T follicular helper cell (primary cell): ENCODE measurements around the gene DLL3.
A peak's percentile ranks its signal among the peaks of the same experiment; 100 is the strongest.

ENCODE experiments used
- DNase-seq: peaks from one replicate; pipeline ENCODE4 v3.0.0-alpha.2; 2020; ENCODE audit warnings: low read depth

DLL3 gene

DNA sequence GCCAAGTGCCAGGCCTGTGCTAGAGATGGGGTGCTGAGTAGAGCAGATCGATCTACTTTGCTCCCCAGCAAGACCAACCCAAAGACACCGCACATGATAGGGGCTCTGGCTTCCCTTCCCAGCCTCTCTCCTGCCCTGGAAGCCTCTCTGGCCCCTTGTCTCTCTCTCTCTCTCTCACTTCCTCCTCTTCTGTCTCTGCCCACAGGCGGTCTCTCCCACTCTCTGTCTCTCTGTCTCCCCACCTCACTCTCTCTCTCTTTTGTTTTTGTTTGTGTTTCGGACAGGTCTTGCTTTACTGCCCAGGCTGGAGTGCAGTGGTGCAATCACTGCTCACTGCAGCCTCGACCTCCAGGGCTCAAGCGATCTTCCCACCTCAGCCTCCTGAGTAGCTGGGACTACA, 17.5 kb downstream of the DLL3 start:
- DNase-seq: no peak

DNA sequence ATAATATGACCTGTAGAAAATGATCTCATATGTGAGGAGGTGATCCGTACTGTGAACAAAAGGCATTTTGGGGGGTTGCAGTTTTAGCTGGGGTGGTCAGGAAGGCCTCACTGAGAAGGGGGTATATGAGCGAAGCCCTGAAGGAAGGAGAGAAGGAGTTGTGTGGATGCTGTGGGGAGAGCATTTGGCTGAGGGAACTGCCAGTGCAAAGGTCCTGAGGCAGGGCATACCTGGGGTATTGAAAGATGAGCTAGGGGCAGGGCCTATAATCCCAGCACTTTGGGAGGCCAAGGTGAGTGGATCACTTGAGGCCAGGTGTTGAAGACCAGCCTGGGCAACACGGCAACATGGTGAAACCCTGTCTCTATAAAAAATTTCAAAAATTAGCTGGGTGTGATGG, 18.7 kb downstream of the DLL3 start:
- DNase-seq: no peak

DNA sequence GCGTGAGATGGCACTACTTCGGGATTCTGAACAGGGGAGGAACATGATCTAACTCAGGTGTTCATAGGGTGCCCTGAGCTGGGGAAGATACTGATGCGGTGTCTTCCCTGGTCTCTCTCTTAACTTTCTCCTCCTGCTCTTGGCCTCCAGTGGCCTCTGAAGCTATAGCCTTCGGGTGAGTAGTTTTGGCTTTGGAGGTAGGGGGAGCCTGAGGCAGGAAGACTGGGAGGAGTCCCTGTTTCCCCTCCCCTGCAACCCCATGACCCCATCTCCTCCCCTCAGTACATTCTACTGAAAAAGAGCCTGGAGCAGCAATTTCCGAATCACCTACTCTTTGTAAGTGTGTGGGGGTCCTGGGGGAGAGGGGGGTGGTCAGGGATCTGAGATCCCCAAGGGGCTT, 19.7 kb downstream of the DLL3 start:
- no peak for DNase-seq

DNA sequence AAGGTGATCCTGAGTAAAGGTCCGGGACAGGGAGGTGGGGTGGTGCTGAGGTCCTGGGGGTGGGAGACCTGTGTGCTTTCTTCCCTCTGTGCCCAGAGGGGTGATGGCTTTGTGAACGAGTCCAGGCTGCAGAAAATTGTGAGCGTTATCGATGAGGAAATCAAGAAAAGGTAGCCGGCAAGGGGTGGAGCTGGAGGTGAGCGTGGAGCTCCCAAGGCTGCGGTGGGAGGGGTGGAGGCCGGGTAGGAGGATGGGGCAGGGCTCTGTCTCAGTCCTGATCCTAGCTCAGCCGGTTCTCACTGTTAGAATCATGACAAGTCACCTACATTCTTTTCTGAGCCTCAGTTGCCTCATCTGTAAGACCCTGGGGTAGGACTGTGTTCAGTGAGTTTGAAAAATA, 20.2 kb downstream of the DLL3 start:
- no peak for DNase-seq

DNA sequence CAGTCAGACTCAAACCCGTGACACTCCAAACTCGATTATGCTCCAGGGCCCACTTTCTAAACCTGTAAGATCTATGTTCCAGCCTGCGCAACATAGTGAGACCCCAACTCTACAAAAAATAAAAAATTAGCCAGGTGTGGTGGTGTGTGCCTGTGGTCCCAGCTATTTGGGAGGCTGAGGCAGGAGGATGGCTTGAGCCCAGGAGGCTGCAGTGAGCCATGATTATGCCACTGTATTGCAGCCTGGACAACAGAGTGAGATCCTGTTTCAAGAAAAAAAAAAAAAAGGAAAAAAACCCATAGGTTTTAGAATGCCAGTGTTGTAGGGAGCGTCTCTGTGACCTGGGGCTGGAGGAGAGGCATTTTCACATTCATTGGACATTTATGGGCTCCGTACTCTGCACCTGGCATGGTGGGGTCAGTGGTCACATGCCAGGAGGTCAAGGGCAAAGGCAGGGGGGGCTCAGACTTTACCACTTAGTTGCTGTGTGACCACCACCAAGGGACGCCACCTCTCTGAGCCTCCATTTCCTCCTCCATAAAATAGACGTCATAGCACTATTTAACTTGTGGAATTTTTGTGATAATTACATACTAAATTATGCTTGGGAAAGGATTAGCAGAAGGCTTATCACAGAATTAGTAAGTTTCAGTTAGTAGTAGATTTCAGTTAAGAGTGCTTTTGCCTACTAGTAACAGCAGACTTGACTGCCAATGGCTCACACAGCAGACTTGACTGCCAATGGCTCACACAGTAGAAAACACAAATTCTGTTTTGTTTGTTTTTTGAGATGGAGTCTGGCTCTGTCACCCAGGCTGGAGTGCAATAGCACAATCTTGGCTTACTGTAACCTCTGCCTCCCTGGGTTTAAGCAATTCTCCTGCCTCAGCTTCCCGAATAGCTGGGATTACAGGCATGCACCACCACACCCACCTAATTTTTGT, 22.1 kb downstream of the DLL3 start:
- DNase-seq: no peak

DNA sequence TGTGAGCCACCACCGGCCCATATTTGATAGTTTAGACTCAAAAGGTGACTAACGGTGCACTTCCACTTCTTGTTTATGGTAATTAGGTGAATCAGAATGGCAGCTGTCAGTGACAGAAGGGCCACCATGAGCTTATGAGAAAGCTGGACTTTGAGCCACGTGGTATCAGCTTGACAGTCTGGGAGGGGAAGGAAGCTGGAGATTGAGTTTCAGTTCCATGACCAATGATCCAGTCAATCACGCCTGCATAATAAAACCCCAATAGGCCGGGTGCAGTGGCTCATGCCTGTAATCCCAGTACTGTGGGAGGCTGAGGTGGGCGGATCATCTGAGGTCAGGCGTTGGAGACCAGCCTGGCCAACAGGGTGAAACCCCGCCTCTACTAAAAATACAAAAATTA, 25.7 kb downstream of the DLL3 start:
- no peak for DNase-seq

DNA sequence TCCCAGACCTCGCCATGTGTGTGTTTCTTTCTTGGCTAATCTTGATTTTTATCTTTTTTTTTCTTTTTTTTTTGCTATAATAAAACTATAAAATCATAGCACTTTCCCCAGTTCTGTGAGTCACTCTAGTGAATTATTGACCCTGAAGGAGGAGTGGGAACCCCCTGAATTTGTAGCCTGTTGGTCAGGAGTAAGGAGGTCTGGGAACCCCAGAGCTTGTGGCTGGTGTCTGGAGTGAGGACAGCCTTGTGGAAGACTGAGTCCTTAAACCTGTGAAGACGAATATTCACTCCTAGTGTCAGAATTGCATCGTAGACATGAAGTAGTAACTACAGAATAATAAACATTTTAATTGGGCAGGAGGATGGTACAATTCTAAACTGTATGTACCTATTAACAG, 26.5 kb downstream of the DLL3 start:
- no peak for DNase-seq

DNA sequence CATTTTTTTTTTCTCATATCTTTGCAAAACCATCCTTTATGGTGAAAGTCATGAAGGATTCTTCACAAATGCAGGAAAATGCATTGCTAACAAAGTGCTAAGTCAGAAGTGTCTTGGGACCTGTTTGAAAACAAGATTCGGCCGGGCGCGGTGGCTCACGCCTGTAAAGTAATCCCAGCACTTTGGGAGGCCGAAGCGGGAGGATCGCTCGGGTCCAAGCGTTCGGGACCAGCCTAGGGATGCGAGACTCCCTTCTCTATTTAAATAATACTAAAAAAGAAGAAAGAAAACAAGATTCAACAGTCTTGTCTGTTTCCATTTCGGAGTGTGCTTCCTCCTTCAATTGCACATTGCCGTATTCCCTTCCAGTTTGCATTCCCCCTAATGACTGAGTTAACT, 33.1 kb downstream of the DLL3 start:
- DNase-seq: no peak

DNA sequence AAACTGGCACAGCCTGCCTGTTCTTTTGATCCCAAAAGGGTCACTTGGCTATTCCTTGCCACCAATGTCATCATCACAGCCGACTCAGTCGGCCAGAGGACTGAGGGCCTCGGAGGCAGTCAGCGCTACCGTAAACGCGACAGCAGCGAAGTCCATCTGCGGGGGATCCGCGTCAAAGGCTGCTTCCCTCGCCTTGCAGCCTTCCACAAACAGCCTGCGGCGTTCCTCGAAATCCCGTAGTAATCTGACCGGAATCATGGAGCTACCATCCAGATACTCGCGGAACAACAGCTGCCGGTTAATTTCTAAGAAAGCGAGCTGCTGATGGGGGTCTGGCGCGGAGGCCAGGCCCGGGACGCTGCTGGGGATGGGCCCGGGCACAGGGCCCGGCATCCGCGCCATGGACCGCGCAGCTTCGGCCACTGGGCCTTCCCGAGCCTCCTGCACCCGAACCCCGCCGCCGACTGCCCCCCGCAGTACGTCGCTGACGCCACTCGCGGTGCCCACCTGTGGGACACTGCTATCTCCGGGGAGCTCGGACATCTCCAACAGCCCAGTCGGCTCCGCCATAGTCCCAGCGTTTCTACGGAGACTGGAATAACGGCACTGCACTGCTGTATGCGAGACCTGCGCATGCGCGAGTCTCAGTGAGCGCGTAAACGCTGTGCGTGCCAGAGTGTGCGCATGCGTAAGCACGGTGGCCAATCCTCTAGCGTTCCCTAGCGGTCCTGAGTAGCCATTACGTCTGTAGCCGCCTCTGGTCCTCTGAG, 33.7 kb downstream of the DLL3 start, which contains the start of gene EID2B:
Gene EID2B, minus strand, starts transcription at position 620 of the 770 bp plus-strand sequence. Its CDS starts 50 bp downstream, at position 570.
- peak; percentile 93 for DNase-seq

DNA sequence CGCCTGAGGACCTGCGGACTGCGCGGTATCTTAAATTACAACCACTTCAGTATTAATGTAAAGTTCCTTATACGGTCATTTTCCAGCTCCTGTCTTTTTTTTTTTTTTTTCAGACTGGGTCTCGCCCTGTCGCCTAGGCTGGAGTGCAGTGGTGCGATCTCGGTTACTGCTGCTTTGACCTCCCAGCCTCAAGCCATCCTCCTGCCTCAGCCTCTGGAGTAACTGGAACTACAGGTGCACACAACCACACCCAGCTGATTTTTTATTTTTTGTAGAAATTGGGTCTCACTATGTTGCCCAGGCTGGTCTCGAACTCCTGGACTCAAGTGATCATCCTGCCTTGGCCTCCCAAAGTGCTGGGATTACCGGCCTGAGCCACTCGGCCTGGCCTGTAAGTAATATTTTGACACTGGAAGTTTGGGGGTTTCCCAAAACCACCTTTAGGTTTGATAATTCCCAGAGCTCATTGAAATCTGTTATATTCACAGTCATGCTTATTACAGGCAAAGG, 34.3 kb downstream of the DLL3 start:
- no peak for DNase-seq

DNA sequence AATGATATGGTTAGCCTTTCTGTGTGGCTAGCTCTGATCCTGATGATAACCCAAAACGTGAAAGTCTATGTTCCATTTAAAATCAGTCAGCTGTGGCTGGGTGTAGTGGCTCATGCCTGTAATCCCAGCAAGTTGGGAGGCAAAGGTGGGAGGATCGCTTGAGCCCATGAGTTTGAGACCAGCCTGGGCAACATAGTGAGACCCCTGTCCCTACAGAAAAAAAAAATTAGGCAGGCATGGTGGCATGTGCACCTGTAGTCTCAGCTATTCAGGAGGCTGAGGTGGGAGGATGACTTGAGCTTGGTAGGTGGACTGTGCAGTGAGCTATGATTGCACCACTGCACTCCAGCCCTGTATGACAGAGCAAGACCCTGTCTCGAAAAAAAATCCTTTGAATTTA, 35.0 kb downstream of the DLL3 start:
- no peak for DNase-seq

DNA sequence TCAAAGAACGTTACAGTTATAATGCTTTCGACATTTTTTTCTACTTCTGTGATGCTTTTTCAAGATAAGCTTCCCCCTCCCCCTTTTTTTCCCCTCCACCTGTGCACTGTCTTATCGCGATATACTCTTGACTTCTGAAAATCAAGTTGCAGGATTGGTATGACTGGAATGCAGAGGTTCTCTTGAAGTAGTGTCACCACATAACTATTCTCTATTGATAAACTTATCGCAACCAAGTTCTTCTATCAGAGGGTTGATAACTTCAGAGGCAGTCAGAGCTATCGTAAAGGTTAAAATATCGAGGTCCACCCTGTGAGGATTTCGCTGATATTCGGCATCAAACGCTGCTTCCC, 40.4 kb downstream of the DLL3 start:
- no peak for DNase-seq

DNA sequence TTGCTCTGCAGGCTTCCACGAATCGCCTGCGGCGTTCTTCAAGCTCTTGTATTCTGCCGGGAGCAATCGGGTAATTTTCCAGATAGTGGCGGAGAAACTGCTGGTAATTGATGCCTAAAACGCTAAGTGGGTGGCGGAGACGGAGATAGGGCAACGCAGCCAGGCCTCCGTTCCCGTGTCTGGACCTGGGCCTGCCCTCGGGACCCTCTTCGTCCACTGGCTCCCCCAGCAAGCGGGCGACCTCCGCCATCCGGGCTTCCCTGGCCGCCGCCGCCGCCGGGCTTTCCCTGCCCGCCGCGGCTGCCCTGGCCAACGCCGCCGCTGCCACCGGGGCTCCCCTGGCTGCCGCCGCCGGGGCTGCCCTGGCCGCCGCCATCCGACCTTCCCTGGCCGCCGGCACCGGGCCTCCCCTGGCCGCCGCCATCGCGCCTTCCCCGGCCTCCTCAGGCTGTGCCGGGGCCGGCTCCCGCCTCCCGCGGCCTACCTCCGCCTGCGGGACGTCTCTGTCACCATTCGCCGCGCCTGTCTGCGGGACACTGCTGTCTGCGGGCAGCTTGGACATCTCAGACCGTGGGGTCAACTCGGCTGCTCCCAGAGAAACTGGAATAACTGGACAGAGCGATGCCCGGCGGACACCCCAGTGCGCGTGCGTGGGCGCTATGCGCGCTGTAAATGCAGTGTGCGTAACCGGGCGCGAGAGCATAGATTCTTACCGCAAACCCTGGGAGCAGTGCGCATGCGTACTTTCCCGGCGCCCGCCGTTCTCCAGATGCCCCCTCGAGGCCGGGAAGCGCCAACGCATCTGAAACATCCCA, 41.0 kb downstream of the DLL3 start, which contains the start of gene EID2:
Gene EID2, minus strand, starts transcription at position 644 of the 815 bp plus-strand sequence. Its CDS starts 82 bp downstream, at position 562.
- DNase-seq: peak; percentile 91

DNA sequence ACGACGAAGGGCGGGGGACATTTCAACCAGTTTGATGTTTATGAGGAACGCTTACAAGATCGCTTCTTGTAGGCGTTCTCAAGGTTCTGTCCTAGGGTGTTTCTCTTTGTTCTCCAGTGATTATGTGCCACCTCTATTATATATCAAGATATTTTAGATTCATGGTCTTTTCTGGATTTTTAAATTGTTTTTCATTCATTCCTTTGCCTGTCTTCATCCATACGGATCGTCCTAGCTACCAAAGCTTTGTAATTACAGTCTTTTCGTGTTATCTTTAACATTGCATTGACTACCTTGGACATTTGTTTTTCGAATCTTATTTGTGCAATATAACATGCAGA, 41.6 kb downstream of the DLL3 start:
- DNase-seq: no peak

DNA sequence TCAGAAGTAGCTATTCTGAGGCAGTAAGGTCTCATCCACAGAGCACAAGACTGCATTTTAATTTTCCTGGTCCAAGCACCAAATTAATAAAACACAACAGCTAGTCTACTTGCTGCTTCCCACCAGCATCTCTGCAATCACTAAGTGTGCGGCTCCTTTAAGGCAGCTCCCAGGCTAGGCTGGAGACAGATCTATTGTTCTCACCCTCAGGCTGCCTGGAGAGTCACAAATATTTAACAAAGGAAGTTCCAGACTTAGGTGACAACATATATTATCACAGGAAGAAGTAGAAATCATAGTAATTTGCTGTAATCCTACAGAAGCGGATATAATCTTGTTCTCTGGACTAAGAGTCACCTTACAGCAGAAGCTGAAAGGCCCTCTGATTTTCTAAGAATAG, 43.5 kb downstream of the DLL3 start:
- DNase-seq: no peak

DNA sequence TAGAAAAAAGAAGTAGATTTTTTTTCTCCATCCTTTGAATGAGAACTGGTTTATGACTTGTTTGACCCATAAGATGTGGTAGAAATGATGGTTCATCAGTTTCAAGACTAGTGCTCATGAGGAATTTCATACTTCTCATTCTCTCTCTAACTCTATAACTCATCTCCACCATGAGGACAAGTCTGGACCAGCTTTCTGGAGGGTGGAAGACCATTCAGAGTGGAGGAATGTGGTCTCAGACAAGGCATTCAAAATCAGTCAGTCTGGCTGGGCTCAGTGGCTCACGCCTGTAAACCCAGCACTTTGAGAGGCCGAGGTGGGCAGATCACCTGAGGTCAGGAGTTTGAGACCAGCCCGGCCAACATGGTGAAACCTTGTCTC, 44.7 kb downstream of the DLL3 start:
- DNase-seq: no peak

DNA sequence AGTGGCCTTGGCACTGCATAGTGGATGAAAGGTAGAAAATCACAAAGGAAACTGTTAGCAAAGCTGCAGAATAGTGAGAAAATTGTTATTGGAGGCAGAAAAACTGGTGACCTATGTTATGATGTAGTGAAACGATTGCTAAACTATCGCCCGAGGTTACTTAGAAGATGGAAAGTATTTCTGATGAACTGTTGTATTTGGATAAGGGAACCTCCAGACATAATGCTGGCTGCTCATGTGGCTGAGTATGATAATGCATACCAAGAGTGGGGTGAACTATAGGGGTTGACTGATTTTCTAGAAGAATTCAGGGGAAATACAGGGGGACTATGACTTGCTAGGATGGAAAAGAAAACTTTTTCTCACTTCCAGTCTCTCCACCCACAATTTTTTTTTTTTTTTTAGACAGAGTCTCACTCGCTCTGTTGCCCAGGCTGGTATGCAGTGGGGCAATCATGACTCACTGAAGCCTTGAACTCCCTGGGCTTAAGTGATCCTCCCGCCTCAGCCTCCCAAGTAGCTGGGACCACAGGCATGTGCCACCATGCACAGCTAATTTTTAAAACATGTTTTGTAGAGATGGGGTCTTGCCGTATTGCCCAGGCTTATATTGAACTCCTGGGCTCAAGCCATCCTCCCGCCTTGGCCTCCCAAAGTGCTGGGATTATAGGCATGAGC, 45.6 kb downstream of the DLL3 start:
- DNase-seq: no peak

DNA sequence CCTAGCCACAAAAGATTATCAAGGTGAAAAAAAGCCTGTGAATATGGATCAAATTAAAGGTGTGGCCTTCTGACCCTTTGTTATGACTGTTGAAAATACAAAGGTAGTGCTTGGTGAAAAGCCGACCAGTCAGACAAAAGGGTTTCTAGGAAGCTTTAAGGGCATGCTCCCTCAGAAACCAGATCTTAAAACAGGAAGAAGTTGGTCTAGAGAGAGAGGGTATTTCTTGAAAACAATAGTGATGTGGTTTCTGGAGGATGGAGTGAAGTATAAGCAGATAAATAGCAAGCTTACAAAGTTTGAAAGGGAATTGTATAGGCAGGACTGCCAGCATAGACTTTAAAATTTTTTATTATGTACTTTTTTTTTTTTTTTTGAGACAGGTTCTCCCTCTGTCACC, 46.2 kb downstream of the DLL3 start:
- no peak for DNase-seq

DNA sequence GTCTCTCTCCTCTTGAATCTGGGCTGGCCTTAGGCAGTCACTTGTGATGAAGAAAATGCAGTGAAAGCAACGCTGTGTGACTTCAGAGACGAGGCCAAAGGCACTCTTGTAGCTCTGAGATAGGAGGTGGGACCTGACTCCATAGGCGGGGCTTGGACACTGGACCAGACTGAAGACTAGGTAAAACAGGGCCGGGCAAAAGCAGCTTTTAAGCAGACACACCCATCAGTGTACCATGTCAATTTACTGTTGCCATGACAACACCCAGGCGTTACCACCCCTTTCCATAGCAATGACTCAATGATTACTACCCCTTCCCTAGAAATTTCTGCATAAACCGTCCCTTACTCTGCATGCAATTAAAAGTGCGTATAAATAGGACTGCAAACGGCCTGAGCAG, 47.9 kb downstream of the DLL3 start:
- no peak for DNase-seq

DNA sequence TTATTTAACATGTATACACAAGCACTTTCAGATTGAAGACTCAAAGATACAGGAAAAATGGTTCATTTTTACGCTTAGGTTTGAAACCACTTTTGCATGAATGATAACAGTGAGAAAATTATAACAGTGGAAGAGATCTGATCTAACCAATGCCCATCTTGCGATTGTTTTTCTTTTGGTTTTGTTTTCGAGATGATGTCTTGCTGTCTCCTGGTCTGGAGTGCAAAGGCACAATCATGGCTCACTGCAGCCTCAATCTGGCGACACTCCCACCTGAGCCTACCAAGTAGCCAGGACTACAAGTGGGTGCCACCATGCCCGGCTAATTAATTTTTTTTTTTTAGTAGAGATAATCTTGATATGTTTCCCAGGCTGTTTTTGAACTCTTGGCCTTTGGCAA, 51.5 kb downstream of the DLL3 start:
- DNase-seq: no peak

DNA sequence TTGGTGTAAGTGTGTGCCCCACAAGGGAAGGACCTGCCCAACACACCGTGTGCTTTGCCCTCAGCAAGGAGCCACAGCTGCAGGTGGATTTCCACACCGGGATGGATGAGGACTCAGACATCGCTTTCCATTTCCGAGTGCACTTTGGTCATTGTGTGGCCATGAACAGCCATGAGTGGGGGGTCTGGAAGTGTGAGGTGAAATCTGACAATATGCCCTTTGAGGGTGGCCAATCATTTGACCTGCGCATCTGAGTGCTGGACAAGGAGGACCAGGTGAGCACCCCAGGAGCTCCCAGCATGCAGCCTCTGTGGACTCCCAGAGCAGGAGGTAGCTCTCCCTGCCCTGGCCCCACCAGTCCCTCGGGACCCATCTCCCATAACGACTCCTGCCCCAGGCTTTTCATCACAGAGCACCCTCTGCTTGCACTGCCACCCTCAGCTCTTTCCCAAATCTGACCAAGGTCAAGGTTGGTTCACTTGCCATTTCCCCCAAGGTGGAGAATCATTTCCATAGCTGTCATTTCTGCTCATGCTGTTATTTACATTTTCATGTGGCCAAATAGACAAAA, 54.4 kb downstream of the DLL3 start:
- no peak for DNase-seq
